HG02943 (cell line): ENCODE measurements around the gene NFIA.
"Not testable (repeated sequence)": the region's sequence is repeated elsewhere in the genome, so short reads cannot be mapped to it uniquely, and the experiment has no call there.

Experiments
- ATAC-seq: cut with Tn5 transposase; IDR thresholded peaks from one replicate; pipeline ENCODE4 v1.9.1; 2021; ENCODE audit warnings: mild to moderate bottlenecking, low read depth, moderate library complexity; ENCODE audit not compliant: unreplicated experiment

NFIA gene

DNA sequence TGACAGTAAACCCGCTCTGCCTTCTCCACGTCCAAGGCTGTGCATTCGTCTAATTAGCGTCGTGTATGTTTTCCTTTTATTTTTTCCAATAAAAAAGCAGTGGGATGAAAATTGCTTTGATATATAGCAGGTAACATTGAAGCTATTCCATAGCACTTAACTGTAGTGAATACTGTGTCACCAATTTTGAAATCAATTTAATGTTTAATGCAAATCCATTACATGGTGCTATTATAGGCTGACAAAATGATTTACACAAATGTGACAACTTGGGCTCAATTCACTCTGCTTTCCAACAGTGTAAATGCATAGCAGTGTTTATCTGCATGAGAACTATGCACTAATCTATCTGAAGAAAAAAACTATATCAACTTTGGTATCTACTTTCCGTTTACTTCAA is 377.8 kb downstream of the NFIA start:
- ATAC-seq, result no peak

DNA sequence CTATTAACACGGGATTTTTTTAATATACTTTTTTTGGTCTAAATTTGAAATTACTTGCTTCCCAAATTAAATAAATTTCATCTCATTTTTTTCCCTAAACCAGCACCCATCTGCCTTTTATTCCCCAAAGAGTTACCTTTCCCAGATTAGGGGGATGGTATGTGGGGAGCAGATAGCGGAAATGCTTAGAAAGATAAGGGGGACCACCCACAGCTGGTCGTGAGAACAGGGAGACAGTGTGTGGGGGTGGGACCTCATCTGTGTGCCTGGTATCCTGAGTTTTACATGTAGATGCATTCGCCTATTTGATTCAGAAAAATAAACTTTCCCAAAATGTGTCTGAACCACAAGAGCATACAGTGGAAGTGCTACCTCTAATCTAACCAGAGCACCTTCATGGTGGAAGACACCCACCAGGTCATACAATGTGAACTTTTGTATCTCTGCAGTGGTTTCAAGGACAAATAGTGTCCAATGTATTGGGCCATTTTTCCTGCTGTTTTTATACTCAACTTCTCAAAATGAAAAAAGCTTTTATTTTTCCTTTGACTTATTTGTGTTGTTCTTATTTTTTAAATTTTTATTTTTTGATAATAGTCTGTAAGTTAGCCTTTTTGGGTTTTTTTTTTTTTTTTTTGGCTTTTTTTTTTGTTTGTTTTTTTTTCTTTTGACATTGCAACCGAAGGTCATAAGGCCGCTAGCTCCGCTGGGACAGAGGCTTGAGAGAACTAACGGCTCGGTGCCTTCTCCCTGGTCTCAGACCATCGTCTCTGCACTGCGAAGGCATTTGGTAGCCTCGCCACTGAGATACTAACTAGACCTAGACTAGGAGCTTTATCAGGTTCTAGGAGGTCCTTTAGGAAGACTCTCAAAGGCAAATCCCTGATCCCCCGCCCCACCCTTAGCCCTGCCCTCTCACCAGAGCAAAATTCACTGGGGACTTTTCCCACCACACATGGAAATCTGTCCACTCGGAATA is 379.3 kb downstream of the NFIA start:
- ATAC-seq, result no peak

DNA sequence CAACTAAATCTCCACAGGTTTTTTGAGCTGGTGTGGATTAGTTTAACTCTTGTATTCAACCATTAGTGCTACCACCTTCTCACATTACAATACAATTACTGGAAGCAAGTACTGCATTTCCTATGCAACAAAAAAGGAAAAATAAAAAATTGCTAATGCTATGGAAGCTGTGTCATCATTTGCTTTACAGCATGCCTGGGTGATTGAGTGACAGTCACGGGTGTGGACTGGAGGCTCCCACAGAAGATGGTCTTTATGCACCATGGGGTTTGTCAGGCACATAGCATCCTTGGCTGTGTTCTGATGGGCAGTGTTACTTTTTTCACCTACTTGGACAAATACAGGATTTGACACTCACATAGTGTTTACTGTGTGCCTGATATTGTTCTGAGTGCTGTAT is 380.3 kb downstream of the NFIA start:
- no peak for ATAC-seq

DNA sequence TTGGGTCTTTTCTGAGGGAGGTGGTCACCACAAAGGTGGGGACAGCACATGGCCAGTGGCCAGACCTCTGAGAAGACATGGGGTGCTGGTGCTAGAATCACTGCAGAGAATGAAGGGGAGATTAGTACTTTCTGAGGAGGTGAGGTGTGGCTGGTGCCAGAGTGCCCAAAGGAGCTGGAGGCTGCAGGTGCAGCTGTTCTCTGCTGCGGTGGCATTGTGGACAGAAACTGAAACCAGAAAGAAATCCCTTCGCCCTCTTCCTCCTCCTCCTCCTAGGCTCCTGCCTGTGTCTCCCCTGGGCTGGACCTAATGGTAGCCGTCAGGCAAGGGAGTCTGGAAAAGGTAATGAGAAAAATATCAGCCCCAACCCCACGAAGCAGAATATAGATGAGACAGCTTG is 380.9 kb downstream of the NFIA start:
- no peak for ATAC-seq

DNA sequence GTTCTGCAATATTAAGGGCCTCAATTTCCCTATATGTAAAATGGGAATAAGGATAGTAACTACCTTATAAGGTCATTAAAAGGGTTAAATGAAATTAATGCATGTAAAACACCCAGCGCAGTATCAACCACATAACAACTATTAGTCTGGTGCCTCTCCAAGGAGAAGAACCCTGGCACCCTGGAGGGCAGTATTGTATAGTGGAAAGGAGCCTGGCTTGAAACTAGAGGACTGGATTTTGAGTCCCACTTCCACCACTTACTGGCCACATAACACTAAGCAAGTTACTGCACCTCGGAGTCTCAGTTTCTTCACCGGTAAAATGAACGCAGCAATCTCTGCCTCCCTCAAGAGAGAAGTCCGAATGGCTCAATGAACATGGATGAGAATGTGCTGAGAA is 385.5 kb downstream of the NFIA start:
- ATAC-seq, result not testable (repeated sequence)

DNA sequence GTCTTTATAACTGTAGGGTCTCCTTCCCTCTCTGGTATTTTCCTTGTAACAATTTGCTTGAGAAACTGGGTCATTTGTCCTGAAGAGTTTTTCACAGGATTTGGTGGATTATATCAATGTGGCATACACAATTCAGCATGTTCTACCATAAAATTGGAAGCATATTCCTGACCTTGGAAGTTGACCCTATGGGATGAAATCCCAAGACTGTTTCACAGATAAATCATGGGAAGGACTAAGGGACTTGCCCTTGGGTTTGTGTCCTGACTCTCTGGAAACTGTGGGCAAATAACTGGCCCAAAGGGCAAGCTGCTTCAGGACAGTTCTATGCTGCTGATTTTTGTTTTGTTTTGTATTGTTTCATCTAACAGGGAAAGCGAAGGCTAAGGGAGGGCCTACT is 387.0 kb downstream of the NFIA start:
- no peak for ATAC-seq

DNA sequence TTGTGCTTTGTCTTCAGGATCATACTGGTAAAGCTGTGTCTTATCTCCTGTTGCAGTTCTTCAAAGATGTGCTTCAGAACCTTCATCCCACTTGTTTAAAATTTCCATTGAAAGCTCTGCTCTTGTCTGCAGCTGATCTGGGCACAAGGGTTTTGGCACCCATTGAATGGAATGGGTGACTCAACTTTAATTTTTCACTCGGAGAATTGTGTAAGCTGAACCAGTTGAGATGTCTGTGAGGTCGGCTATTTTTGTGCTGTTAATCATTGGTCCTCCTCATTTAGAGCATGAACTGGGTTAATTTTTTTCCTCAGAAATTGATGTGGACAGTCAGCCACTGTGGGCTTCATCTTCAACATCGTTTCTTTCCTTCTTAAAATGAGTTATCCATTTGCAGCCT is 390.5 kb downstream of the NFIA start:
- ATAC-seq, result no peak

DNA sequence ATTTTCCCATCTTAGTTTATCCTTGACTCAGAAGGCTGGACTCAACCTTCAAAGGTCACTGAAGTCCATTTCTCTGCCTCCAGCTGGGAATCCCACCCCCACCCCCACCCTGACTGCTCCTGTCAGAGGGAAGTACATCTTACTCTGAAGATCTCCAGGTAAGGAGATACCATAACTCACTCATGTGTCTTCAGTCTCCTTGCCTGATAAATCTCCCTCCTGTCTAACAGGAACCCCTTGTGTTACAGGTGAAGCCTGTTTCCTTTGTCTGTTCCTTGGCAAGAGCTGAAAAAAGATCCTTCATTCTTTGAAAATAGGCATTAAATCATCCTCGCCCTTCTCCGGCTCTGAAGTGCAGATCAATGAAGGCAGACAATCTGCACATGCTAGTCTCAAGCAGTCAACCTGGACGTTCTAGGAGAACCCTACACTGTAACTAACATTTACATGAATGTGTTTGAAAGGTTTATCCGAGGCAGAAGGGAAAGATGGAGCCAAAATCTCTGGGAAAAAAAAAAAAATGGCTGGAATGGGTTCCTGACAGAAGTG is 392.0 kb downstream of the NFIA start:
- ATAC-seq, result no peak

DNA sequence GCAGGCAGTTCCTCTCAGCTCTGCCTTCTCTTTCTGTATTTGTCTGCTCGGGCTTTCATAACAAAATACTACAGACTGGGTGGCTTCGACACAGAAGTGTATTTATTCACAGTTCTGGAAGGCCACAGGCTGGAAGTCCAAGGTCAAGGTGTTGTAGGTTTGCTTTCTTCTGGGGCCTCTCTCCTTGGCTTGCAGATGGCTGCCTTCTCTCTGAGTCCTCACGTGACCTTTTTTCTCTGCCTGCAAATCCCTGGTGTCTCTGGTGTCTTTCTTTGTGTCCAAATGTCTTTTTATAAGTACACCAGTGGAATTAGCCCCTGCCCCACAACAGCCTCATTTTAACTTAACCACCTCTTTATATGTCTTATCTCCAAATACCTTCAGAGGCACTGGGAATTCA is 392.6 kb downstream of the NFIA start:
- ATAC-seq, result no peak

DNA sequence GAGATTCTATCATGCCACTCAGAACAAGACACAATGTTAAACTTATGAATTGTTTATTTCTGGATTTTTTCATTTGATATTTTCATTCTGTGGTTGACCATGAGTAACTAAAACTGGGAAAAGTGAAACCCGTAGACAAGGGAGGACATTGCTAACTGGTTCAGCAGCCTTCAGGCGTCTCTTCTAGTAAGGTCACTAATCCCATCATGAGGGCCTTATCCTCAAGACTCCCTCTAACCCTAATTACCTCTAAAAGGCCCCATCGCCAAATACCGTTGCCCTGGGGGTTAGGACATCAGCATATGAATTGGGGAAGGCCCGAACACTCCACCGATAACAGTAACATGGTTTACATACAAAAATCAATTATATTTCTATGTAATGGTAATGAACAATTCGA is 394.9 kb downstream of the NFIA start:
- ATAC-seq, result no peak

DNA sequence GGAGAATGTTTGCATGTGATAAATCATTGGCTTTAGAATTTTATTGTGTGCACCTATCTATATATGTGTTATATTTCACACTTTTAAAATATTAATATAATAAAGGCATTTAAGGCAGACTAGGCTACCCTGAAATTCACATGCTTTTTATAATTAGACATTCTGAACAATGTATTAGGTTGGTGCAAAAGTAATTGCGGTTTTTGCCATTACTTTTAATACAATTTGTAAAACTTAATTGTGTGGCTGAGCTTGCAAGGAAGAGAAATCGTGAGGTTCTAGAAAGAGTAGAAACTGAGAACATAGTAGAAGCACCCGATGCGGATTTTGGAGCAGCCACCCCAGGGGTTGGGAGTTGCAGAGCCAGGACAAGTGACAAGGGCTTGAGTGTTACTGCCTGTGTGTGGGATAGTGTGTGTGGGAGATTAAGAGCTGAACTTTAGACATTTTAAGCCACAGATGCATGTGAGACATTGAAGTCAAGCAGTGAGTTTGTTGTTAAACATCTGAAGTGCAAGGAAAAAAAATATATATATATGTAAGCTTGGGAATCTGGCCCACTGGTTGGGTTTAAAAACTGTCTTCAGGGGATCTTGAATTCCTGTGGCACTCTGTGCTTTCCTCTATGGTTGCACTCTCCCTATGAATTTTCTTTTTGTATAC is 398.0 kb downstream of the NFIA start:
- ATAC-seq, result no peak

DNA sequence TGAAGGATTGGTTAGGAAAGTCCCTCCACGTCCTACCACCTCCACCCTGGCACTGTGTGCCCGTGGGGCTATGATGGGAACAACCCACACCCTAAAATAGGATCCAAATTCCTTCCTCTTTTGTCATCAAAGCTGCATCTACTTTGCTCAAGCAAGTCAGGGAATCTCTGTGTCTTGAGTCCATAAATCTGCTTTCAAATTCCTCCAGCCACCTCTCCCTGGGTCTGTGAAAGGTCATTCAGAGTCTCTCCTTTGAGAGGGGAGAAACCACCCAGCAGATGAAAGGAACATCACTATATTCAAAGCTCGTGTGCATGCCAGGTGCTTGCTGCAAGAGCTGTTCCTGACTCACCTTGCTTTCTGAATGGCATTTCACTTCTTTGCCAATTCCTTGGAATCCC is 399.0 kb downstream of the NFIA start:
- ATAC-seq, result no peak

DNA sequence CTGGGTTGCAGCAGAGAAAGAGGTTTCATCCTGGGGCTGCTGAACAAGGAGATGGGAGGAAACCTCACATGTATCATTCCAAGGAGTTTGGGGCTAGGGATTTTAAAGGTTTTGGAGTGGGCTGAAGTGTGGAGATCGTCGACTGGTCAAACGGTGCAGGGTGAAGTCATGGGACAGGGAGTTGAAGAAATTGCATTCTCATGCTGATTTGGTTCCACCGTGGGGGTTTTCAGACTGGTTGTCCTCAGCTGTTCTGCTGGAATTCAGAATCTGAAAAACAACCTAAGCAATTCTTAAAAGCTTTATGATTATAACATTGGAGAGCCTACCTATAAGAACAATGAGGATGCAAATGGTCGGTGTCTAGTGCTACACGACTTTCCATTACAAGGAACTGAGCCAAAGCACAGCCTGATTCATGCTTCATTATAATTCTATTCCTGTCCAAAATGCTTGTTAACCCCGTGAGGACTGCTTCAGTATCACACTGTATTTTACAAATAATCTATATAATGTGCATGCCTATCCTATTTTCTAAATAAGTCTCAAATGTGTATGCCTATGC is 399.9 kb downstream of the NFIA start:
- no peak for ATAC-seq

DNA sequence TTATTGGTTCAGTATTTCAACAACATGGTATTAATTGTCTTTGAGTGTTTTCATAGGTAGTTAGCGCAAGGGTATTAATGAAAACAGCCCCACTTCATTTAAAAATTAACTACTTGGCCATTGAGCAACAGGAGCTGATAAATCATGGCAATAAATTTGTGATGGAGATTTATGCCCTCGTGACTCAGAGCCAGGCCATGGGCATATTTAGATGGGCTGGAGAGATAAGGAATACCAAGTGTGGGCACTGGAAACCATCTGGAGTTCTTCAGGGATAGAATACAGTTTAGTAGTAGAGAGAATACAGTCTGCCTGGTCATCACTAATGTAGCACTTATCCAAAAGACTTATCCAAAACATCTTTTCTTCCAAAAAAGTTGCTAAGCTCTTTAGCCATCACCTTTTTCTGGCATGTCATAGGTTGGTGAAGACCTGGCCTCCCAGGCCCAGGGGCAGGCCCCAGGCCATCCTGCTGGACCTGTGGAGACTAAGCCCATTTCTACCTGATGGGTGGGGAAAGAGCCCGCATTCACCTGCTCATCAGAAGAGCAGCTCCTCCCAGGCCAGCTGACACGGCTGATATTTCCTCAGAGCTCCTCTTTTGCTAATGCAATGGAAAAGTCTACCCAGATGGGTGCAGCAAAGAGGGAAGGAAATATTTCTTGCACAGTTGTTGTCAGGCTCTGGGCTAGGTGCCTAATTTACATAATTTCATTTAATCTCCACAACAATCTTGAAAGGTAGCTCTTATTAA is 404.6 kb downstream of the NFIA start:
- no peak for ATAC-seq

DNA sequence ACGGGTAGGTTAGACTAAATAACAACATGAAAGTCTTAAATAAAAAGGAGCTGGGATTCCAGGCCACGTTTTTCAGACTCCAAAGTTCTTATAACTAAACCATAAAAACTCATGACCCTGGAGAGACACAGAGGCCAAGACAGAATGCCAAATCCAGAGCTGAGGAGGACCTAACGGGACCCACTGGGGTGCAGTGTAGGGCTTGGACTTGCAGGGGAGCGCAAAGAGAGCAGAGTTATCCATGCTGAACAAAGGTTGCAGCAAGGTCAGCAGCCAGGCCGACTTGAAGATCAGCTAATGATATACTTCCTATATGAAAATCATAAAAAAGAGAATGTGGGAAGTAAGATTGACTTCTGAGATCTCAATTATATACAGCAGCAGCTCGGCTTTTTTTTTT is 405.4 kb downstream of the NFIA start:
- ATAC-seq, result no peak

DNA sequence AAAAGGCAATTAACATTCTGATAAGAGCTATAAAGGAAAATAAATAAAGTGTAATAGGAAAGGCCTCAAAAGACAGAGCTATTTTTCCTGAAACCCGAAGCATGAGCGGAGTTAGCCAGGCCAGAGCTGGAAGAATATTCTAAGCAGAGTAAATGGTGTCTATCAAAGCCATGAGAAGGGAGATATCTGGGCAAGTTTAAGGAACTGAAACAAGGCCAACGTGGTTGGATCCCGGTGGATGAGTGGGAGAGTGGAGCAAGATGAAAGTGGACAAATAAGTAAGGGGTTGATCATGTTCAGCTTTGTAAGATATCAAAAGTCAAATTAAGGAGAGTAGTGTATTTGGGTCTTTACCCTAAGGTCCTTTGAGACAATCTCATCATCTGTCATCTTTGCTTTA is 408.6 kb downstream of the NFIA start:
- ATAC-seq, result no peak

DNA sequence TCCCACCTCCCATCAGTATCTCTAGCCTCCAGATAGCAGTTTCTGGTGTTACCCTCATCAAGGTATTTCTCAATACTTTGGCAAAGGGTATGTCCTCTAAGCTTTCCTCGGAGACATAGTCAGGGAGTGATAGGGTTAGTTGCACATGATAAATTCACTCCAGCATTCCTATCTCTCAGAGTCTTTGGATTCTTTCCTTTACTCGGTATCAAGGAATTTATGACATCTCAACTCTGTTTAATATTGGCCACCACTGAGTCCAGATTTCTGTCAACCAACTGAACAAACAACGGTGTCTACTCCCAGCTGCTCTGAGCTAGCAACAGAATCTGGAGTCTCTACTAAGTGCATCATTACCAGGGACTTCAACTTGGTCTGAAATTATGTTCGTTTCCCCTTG is 409.1 kb downstream of the NFIA start:
- no peak for ATAC-seq

DNA sequence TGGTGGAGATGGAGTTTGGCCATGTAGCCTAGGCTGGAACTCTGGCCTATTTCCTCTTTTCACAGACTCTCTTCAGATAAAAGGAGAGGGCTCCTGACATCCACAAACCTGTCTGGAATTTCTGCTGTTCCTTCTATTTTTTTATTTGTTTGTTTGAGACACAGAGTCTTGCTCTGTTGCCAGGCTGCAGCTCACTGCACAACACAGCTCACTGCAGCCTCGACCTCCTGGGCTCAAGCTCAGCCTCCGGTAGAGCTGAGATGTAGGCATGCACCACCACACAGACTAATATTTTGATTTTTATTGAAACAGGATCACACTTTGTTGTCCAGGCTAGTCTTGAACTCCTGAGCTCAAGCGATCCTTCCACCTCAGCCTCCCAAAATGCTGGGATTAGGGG is 411.6 kb downstream of the NFIA start:
- no peak for ATAC-seq

DNA sequence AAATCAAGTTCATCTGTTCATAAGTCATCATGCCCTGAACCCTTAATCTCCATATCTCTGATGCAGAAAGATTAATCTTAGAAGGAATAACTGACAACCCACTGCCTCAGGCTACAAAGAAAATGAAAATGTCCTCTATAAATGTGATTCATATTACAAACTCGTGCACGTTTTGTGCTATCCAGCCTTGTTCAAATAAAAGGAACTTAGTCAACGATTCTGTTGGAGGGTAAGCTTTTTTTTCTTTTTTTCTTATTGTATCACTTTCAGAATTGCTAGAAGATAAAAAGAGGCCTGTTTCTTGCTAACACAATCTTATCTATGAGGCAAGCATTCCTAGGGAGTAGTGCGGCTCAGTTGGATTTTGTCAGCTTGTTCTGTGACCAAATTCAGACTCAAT is 414.1 kb downstream of the NFIA start:
- ATAC-seq, result no peak

DNA sequence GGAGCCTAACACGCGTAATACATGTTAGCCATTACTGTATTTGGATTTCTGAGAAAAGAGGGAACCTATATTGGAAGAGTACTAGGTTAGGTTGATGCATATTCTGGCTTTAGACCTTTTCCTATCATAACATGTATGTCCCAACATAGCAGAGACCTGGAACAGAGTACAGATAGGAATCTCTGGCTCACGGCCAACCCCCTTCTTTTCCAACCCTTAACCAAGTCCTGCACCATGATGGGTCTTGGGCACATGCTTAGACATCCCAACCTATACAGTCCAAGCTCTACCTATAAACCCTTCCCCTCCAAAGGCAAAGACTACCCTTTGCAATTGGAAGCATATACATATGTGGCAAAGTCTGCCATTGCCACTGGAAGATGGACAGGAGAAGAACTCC is 414.7 kb downstream of the NFIA start:
- no peak for ATAC-seq

DNA sequence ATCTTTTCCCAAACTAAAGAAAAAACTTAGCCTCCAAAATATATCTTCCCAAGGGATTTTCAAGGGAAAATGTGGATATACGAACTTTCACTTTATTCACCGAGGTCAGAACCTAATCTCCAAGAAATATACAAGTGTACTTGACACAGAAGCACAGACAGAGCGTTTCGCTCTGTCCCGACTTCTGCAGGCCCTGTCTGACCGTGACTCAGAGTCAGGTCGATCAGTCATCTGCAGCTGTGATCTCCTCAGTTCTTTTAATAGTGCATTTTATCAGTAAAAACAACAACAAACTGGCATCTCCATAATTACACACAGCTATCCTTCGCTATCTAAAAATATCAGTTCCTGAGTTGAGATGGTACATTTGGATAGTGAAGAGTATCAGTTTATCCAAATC is 416.0 kb downstream of the NFIA start:
- no peak for ATAC-seq
